H1 (cell line): Measurements from ENCODE around the gene FBP1. TPM values are rescaled to one million over a fixed set of nuclear protein-coding genes. Genes with fewer than 3 reads are reported as not detected.

Experiments used
- CTCF ChIA-PET: fragments of 300-600 bp; sonication (Branson Sonifier 250); formaldehyde crosslinking; loops from one replicate; lab custom pipeline; 2021; ENCODE audit not compliant: partially characterized antibody; lab: Charles Lee
- POLR2A ChIA-PET: fragments of 300-600 bp; sonication (Branson Sonifier 250); formaldehyde crosslinking; loops from one replicate; lab custom pipeline; 2021; ENCODE audit warnings: inconsistent platforms; ENCODE audit not compliant: partially characterized antibody; lab: Charles Lee
- DNase-seq, 2 experiments: peaks; one replicate each; pipeline versions ENCODE4 v3.0.0 to v3.0.0-alpha.2; 2010 to 2022; ENCODE audit warnings: low spot score in 2 of 2, low read depth in 1 of 2, mixed read lengths in 1 of 2
- FAIRE-seq: peaks from 2 replicates; lab custom pipeline; 2011; peaks lifted over from hg19 to GRCh38; lab: Jason Lieb, UNC
- H2AFZ ChIP-seq: 2 replicates; pipeline ENCODE4 v1.8.1; 2012; ENCODE audit warnings: low read length, inconsistent platforms
- H2AK5ac ChIP-seq: 2 replicates; pipeline ENCODE4 v1.6.1; 2013; ENCODE audit warnings: low read depth, low read length
- H2BK120ac ChIP-seq: replicated peaks from 2 replicates; pipeline ENCODE3; 2013; ENCODE audit warnings: low read depth, low read length, inconsistent platforms
- H2BK12ac ChIP-seq: 2 replicates; pipeline ENCODE4 v1.6.1; 2013; ENCODE audit warnings: low read depth, low read length
- H2BK15ac ChIP-seq: 2 replicates; pipeline ENCODE4 v1.6.1; 2013; ENCODE audit warnings: low read length
- H2BK20ac ChIP-seq: 2 replicates; pipeline ENCODE4 v1.6.1; 2013; ENCODE audit warnings: low read length
- H2BK5ac ChIP-seq: 2 replicates; pipeline ENCODE4 v1.6.1; 2013; ENCODE audit warnings: low read depth, low read length
- H3K14ac ChIP-seq: 2 replicates; pipeline ENCODE4 v1.6.1; 2013; ENCODE audit warnings: inconsistent platforms; ENCODE audit not compliant: insufficient read length
- H3K18ac ChIP-seq: 2 replicates; pipeline ENCODE4 v1.6.1; 2013; ENCODE audit warnings: low read length; ENCODE audit errors: extremely low read depth
- H3K23ac ChIP-seq: 2 replicates; pipeline ENCODE4 v1.6.1; 2013; ENCODE audit warnings: inconsistent platforms; ENCODE audit not compliant: insufficient read length
- H3K23me2 ChIP-seq: 2 replicates; pipeline ENCODE4 v1.6.1; 2013; ENCODE audit warnings: low read depth, low read length
- H3K27ac ChIP-seq: 2 replicates; pipeline ENCODE4 v1.6.1; 2011; ENCODE audit warnings: low read depth, low read length, inconsistent platforms
- H3K27me3 ChIP-seq, 4 experiments: replicated peaks in 1 of 4; 1 replicate in 1 of 4; 2 replicates in 3 of 4; pipeline versions ENCODE4 v1.6.1 to v1.8.1; 2011 to 2013; ENCODE audit warnings: low read length in 3 of 4, mild to moderate bottlenecking in 3 of 4, inconsistent platforms in 2 of 4, mixed read lengths in 2 of 4, moderate library complexity in 1 of 4; ENCODE audit not compliant: control insufficient read depth in 3 of 4, insufficient read depth in 3 of 4; ENCODE audit errors: extremely low read depth in 1 of 4
- H3K36me3 ChIP-seq, 4 experiments: 2 replicates each; pipeline versions ENCODE4 v1.6.1 to v1.8.1; 2011 to 2013; ENCODE audit warnings: mild to moderate bottlenecking in 4 of 4, low read length in 3 of 4, moderate library complexity in 2 of 4, control low read depth in 1 of 4, inconsistent platforms in 1 of 4; ENCODE audit not compliant: insufficient read depth in 4 of 4, control insufficient read depth in 2 of 4
- H3K4ac ChIP-seq: replicated peaks from 2 replicates; pipeline ENCODE3; 2013; ENCODE audit warnings: low read length, low read depth, mixed read lengths, inconsistent platforms; ENCODE audit not compliant: insufficient read length
- H3K4me1 ChIP-seq, 4 experiments: replicated peaks in 1 of 4; 1 replicate in 1 of 4; 2 replicates in 3 of 4; pipeline versions ENCODE4 v1.6.1 to v1.8.1; 2011 to 2013; ENCODE audit warnings: low read length in 3 of 4, inconsistent platforms in 2 of 4, mixed read lengths in 1 of 4; ENCODE audit not compliant: insufficient read depth in 4 of 4, control insufficient read depth in 3 of 4
- H3K4me2 ChIP-seq, 2 experiments: 2 replicates each; pipeline versions ENCODE4 v1.6.1 to v1.8.1; 2011 to 2013; ENCODE audit warnings: low read depth in 2 of 2, low read length in 2 of 2, control low read depth in 1 of 2, inconsistent platforms in 1 of 2, mild to moderate bottlenecking in 1 of 2; ENCODE audit not compliant: insufficient read depth in 1 of 2
- H3K4me3 ChIP-seq, 4 experiments: fragments of 200-600, 300-600 bp in 1 of 4; sonication (generic), shearing (Covaris generic), sonication (Bioruptor Twin) in 1 of 4; 2 replicates each; pipeline versions ENCODE4 v1.5.1 to v1.8.1; 2011 to 2016; ENCODE audit warnings: low read length in 4 of 4, low read depth in 3 of 4, control low read depth in 2 of 4, inconsistent platforms in 2 of 4, mild to moderate bottlenecking in 2 of 4, mixed read lengths in 1 of 4, moderate library complexity in 1 of 4; ENCODE audit not compliant: insufficient read depth in 2 of 4; ENCODE audit errors: extremely low read depth in 1 of 4
- H3K56ac ChIP-seq: replicated peaks from 2 replicates; pipeline ENCODE3; 2013; ENCODE audit warnings: low read depth, mild to moderate bottlenecking, mixed read lengths, low read length, inconsistent platforms; ENCODE audit not compliant: insufficient read length
- H3K79me1 ChIP-seq: 2 replicates; pipeline ENCODE4 v1.6.1; 2013; ENCODE audit warnings: low read depth, low read length, control low read depth
- H3K79me2 ChIP-seq, 2 experiments: 2 replicates each; pipeline versions ENCODE4 v1.6.1 to v1.8.1; 2012 to 2013; ENCODE audit warnings: low read length in 2 of 2, mild to moderate bottlenecking in 2 of 2, inconsistent platforms in 1 of 2; ENCODE audit not compliant: insufficient read depth in 2 of 2, control insufficient read depth in 1 of 2
- H3K9ac ChIP-seq, 4 experiments: replicated peaks in 1 of 4; 1 replicate in 1 of 4; 2 replicates in 3 of 4; pipeline versions ENCODE4 v1.6.1 to v1.8.1; 2011 to 2013; ENCODE audit warnings: low read depth in 3 of 4, low read length in 3 of 4, control low read depth in 2 of 4, mild to moderate bottlenecking in 2 of 4, moderate library complexity in 2 of 4, inconsistent platforms in 1 of 4; ENCODE audit errors: extremely low read depth in 1 of 4
- H3K9me3 ChIP-seq, 2 experiments: 2 replicates each; pipeline versions ENCODE4 v1.6.1 to v1.8.1; 2012 to 2013; ENCODE audit warnings: mild to moderate bottlenecking in 2 of 2, moderate library complexity in 2 of 2, control low read depth in 1 of 2, inconsistent platforms in 1 of 2, low read depth in 1 of 2, low read length in 1 of 2, mixed read lengths in 1 of 2; ENCODE audit not compliant: insufficient read depth in 2 of 2
- H4K20me1 ChIP-seq, 2 experiments: replicated peaks in 1 of 2; 2 replicates each; pipeline versions ENCODE3 to v1.8.1; 2011 to 2013; ENCODE audit warnings: inconsistent platforms in 2 of 2, low read length in 2 of 2, mild to moderate bottlenecking in 1 of 2; ENCODE audit not compliant: insufficient read depth in 2 of 2, control insufficient read depth in 1 of 2
- H4K5ac ChIP-seq: 2 replicates; pipeline ENCODE4 v1.6.1; 2013; ENCODE audit warnings: low read length, low read depth, mixed read lengths, inconsistent platforms; ENCODE audit not compliant: insufficient read length
- H4K8ac ChIP-seq: 2 replicates; pipeline ENCODE4 v1.8.0; 2013; ENCODE audit warnings: mild to moderate bottlenecking, moderate library complexity, low read length, inconsistent platforms; ENCODE audit not compliant: insufficient read depth; ENCODE audit errors: extremely low read depth
- H4K91ac ChIP-seq: replicated peaks from 2 replicates; pipeline ENCODE3; 2013; ENCODE audit warnings: low read length, mixed read lengths, inconsistent platforms; ENCODE audit not compliant: insufficient read length
- EGR1 ChIP-seq: IDR thresholded peaks from 2 replicates; pipeline ENCODE4 v1.6.1; 2011; ENCODE audit warnings: low read depth, low read length, borderline replicate concordance
- ZNF274 ChIP-seq: IDR thresholded peaks from 2 replicates; pipeline ENCODE4 v1.7.0; 2012; ENCODE audit warnings: low read length, borderline replicate concordance; ENCODE audit errors: extremely low read depth
- WGBS, 2 experiments: shearing (Covaris generic) in 1 of 2; methylation state at CpG; one replicate each; pipeline versions ENCODE4 v1.1.6 to v1.1.7; 2013 to 2015; ENCODE audit warnings: low lambda C conversion rate in 2 of 2, mixed read lengths in 2 of 2, inconsistent platforms in 1 of 2, low coverage in 1 of 2, missing lambda C conversion rate in 1 of 2; ENCODE audit not compliant: insufficient replicate concordance in 2 of 2, insufficient coverage in 1 of 2, insufficient read length in 1 of 2; ENCODE audit errors: extremely low coverage in 1 of 2, missing lambda C conversion rate in 1 of 2; 5-methylcytosine and 5-hydroxymethylcytosine counted together
- polyA plus RNA-seq, 7 experiments: library from polyadenylated mRNA; depleted of rRNA in 3 of 7; stranded (reverse) in 5 of 7; unstranded in 2 of 7; fragments of >200 nt in 5 of 7; fragments of 200-250 nt in 2 of 7; gene quantifications; 1 replicate in 5 of 7; 2 replicates in 1 of 7; 4 replicates in 1 of 7; pipeline versions ENCODE4 v1.2.1 to v1.2.3, GENCODE V29; 2011 to 2013; ENCODE audit warnings: missing spikeins in 2 of 7, mixed read lengths in 2 of 7
- total RNA-seq: library from RNA; stranded (reverse); fragmentation: NEBNext Ultra II Directional; extraction: Animal tissue kit (Norgen Biotek cat#: 25700); gene quantifications from 2 replicates; pipeline ENCODE4 v1.2.1, GENCODE V29; 2021

The FBP1 gene
- total and polyA plus RNA-seq, 2 of the 8 experiments (the other 6 are each of a cell fraction or from before 2014, with no cell fraction given), result 1.0 to 4.1 TPM

DNA sequence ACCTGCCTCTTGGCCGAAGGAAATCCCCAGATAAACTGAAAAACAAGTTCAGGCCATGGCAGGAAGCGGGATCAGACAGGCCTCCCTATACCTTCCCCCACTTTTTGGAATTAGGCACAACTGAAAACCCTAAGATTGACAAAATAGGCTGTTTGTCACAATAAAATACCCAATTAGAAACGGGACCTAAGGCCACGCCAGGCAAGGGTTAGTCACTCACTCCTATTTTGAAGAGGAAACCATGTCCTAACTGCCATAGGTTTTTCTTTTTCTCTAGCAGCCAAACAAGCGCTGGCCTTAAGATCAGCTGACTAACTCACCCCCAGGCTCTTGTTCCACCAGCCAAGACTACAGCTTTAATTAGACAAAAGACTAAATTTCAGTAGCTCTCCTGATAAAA, 57.6 kb downstream of the FBP1 start:
- TF ChIP-seq EGR1 (no peak), ZNF274 (no peak)
- FAIRE-seq, result no peak
- H4K91ac ChIP-seq, result no peak overlapping the region

More for the DNA sequence above, 57.6 kb downstream of the FBP1 start:
- ChIA-PET POLR2A (interaction anchor here (1.1 to 3.8 kb wide), 2 partner anchors 12 to 27 kb away, joined by 3 to 17 read pairs; partner anchors contain the start of gene PCAT7), CTCF (interaction anchor here (0.7 to 1.4 kb wide), 4 partner anchors 10 to 58 kb away, joined by 3 to 5 read pairs (median 4); partner anchors contain the start of genes FBP1 and FBP2)
- no peak overlapping the region for H2BK12ac ChIP-seq
- H3K79me2 ChIP-seq, result no peaks in the 10 kb centered on the region
- H4K8ac ChIP-seq, result no peak overlapping the region
- H3K4me2 ChIP-seq, result no peak overlapping the region
- H2AFZ ChIP-seq, result no peak overlapping the region
- no peak for DNase-seq
- H3K9ac ChIP-seq, result no peak overlapping the region
- H3K23me2 ChIP-seq, result no peaks in the 10 kb centered on the region
- no peak overlapping the region for H3K23ac ChIP-seq
- no peak overlapping the region for H2BK15ac ChIP-seq
- H3K14ac ChIP-seq, result no peak overlapping the region
- H2BK5ac ChIP-seq, result no peak overlapping the region
- H3K18ac ChIP-seq, result no peak overlapping the region
- no peak overlapping the region for H2AK5ac ChIP-seq
- no peaks in the 10 kb centered on the region for H4K20me1 ChIP-seq
- WGBS, 2 experiments, result 86% methylated on average over 5 of the region's 5 CpGs; no CpG with 5 or more reads in 1 of the 2 experiments
- no peak overlapping the region for H3K56ac ChIP-seq
- H2BK120ac ChIP-seq, result no peak overlapping the region
- H3K27ac ChIP-seq, result no peak overlapping the region
- no peak overlapping the region for H3K4ac ChIP-seq
- no peak overlapping the region for H3K4me3 ChIP-seq
- no peaks in the 10 kb centered on the region for H3K4me1 ChIP-seq
- no peaks in the 10 kb centered on the region for H3K79me1 ChIP-seq
- H3K36me3 ChIP-seq, result no peaks in the 10 kb centered on the region
- H4K5ac ChIP-seq, result no peak overlapping the region
- H3K9me3 ChIP-seq, result no peaks in the 10 kb centered on the region; a peak in 1 of 4 replicates
- no peaks in the 10 kb centered on the region for H3K27me3 ChIP-seq
- H2BK20ac ChIP-seq, result no peak overlapping the region
